Panc1 (cell line): ENCODE measurements around the gene PLEKHG5. TPM values are rescaled to one million over a fixed set of nuclear protein-coding genes. Genes with fewer than 3 reads are reported as not detected.

ENCODE experiments used
- ATAC-seq: fragments of 200-7000 bp; cut with Tn5 transposase; 2 replicates; pipeline ENCODE4 v1.9.1; 2020; ENCODE audit warnings: mild to moderate bottlenecking, moderate library complexity
- Bru-seq: library from RNA; stranded (reverse); fragments of 400-500 nt; gene quantifications from one replicate; lab custom pipeline; 2021; lab: Mats Ljungman, UMichigan
- BruChase-seq, 2 experiments: library from RNA; stranded (reverse); fragments of 400-500 nt; gene quantifications; one replicate each; lab custom pipeline; 2021; lab: Mats Ljungman, UMichigan
- BruUV-seq: library from RNA; stranded (reverse); fragments of 400-500 nt; replicated peaks from 2 replicates; lab custom pipeline; 2021; lab: Mats Ljungman, UMichigan
- CTCF ChIA-PET: fragments of 300-600 bp; sonication (Branson Sonifier 250); formaldehyde crosslinking; loops from one replicate; lab custom pipeline; 2022; ENCODE audit warnings: antibody characterized with exemption; lab: Charles Lee
- POLR2A ChIA-PET: fragments of 300-600 bp; sonication (Branson Sonifier 250); formaldehyde crosslinking; loops from one replicate; lab custom pipeline; 2022; ENCODE audit warnings: antibody characterized with exemption; lab: Charles Lee
- DNase-seq: peaks from one replicate; pipeline ENCODE4 v3.0.0-alpha.2; 2010; ENCODE audit warnings: low read depth, low spot score
- H3K27ac ChIP-seq: 2 replicates; pipeline ENCODE4 v1.5.1; 2011; ENCODE audit warnings: mild to moderate bottlenecking, low read length, inconsistent platforms
- H3K27me3 ChIP-seq: fragments of 200-500 bp; sonication (Bioruptor generic); 2 replicates; pipeline ENCODE4 v1.6.0; 2014; ENCODE audit warnings: low read length, inconsistent platforms; ENCODE audit not compliant: control insufficient read depth, insufficient read depth
- H3K36me3 ChIP-seq: fragments of 200-500 bp; sonication (Bioruptor generic); 2 replicates; pipeline ENCODE4 v1.5.1; 2014; ENCODE audit warnings: inconsistent platforms, mild to moderate bottlenecking, low read length, moderate library complexity; ENCODE audit not compliant: control insufficient read depth, insufficient read depth
- H3K4me1 ChIP-seq: 2 replicates; pipeline ENCODE4 v1.5.1; 2011; ENCODE audit warnings: inconsistent platforms, mild to moderate bottlenecking, low read length, moderate library complexity; ENCODE audit not compliant: control insufficient read depth, insufficient read depth
- H3K4me3 ChIP-seq, 2 experiments: 2 replicates each; pipeline ENCODE4 v1.5.1; 2011 to 2012; ENCODE audit warnings: low read depth in 2 of 2, low read length in 2 of 2, mild to moderate bottlenecking in 2 of 2, inconsistent platforms in 1 of 2, moderate library complexity in 1 of 2
- H3K9me3 ChIP-seq: fragments of 200-500 bp; sonication (Bioruptor generic); 2 replicates; pipeline ENCODE4 v1.5.1; 2014; ENCODE audit warnings: low read depth, mild to moderate bottlenecking, inconsistent platforms, low read length, moderate library complexity; ENCODE audit not compliant: control insufficient read depth, insufficient read depth
- CTCF ChIP-seq: fragments of 450-650 bp; IDR thresholded peaks from 2 replicates; pipeline ENCODE4 v1.5.1; 2017; ENCODE audit warnings: mild to moderate bottlenecking
- POLR2AphosphoS5 ChIP-seq: IDR thresholded peaks from 2 replicates; pipeline ENCODE4 v1.6.1; 2012; ENCODE audit warnings: mild to moderate bottlenecking, low read depth, low read length, moderate library complexity
- REST ChIP-seq, 2 experiments: IDR thresholded peaks; 2 replicates each; pipeline ENCODE4 v1.6.1; 2011 to 2012; ENCODE audit warnings: low read depth in 2 of 2, control low read depth in 1 of 2, low read length in 1 of 2, mild to moderate bottlenecking in 1 of 2, moderate library complexity in 1 of 2; ENCODE audit not compliant: insufficient read depth in 1 of 2
- SIN3A ChIP-seq: IDR thresholded peaks from 2 replicates; pipeline ENCODE4 v1.6.1; 2012; ENCODE audit warnings: low read depth, mild to moderate bottlenecking, low read length, moderate library complexity, borderline replicate concordance; ENCODE audit not compliant: insufficient read depth
- TCF7L2 ChIP-seq: IDR thresholded peaks from 2 replicates; pipeline ENCODE4 v1.6.1; 2011; ENCODE audit warnings: mild to moderate bottlenecking, low read depth, low read length, inconsistent platforms
- in situ Hi-C: cut with HindIII; loops from 2 replicates; pipeline ENCODE4 v1.10.0; 2016; ENCODE audit warnings: low sequenced_read_pairs, low pct_unique_long_range_greater_than_20kb
- intact Hi-C: fragments of 100-400 bp; cut with micrococcal nuclease; formaldehyde crosslinking; loops from one replicate; pipeline ENCODE4 v1.10.0; 2022; ENCODE audit not compliant: unreplicated experiment
- long read RNA-seq: library from polyadenylated mRNA; unstranded; transcript quantifications from one replicate; pipeline ENCODE4 v2.0.0, GENCODE V29; 2021; ENCODE audit not compliant: unreplicated experiment
- polyA plus RNA-seq: library from polyadenylated mRNA; unstranded; fragments of >200 nt; gene quantifications from one replicate; pipeline ENCODE4 v1.2.1, GENCODE V29; 2012; ENCODE audit warnings: missing spikeins; ENCODE audit not compliant: insufficient read length
- total RNA-seq: library from RNA; stranded (reverse); gene quantifications from one replicate; pipeline ENCODE4 v1.2.1, GENCODE V29; 2021; ENCODE audit not compliant: unreplicated experiment

The PLEKHG5 gene, protein sequence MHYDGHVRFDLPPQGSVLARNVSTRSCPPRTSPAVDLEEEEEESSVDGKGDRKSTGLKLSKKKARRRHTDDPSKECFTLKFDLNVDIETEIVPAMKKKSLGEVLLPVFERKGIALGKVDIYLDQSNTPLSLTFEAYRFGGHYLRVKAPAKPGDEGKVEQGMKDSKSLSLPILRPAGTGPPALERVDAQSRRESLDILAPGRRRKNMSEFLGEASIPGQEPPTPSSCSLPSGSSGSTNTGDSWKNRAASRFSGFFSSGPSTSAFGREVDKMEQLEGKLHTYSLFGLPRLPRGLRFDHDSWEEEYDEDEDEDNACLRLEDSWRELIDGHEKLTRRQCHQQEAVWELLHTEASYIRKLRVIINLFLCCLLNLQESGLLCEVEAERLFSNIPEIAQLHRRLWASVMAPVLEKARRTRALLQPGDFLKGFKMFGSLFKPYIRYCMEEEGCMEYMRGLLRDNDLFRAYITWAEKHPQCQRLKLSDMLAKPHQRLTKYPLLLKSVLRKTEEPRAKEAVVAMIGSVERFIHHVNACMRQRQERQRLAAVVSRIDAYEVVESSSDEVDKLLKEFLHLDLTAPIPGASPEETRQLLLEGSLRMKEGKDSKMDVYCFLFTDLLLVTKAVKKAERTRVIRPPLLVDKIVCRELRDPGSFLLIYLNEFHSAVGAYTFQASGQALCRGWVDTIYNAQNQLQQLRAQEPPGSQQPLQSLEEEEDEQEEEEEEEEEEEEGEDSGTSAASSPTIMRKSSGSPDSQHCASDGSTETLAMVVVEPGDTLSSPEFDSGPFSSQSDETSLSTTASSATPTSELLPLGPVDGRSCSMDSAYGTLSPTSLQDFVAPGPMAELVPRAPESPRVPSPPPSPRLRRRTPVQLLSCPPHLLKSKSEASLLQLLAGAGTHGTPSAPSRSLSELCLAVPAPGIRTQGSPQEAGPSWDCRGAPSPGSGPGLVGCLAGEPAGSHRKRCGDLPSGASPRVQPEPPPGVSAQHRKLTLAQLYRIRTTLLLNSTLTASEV
- total RNA-seq (6.8 TPM), Bru-seq, nascent RNA (percentile 36 among the genes with signal in this experiment), BruChase-seq, experiment 1, labeled RNA remaining after a 2-hour chase (percentile 41 among the genes with signal in this experiment), BruChase-seq, experiment 2, labeled RNA remaining after a 6-hour chase (percentile 47 among the genes with signal in this experiment)
- polyA plus RNA-seq = 10.7 TPM
- long read RNA-seq, full-length matches to known transcripts = 1 of 4 reads
- long read RNA-seq, partial matches to known transcripts = 2 of 4 reads
- long read RNA-seq, other reads (novel, unspliced or antisense) = 1 of 4 reads

DNA sequence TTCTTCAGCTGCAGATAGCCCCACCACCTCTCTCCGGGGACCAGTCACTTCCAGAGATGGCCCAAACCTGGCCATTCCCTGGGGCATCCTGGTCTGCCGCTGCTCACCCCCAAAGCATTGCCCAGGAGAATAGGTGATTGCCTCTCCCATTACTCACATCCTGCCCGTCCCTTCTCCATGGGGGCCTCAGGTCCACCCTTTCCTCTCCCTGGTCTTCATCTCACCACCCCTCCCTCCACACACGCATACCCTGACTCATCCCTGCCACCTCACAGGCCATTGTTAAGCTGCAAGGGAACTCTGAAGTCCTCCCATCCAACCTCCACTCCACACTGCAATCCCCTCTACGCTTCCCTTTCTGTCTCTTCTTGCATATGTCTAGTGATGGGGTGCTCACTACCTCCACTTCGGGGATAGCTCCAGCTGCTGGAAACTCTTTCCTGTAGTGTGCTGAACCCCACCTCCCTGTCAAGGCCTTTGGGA lies at the start of gene PLEKHG5:
Gene PLEKHG5, minus strand, starts transcription at position 188 of the 483 bp plus-strand sequence. CDS start 14,096 bp downstream, outside the sequence.
- Histone ChIP-seq H3K27ac (peak within 1 kb of the TSS; percentile 78), H3K4me3 (peak within 1 kb of the TSS; percentile 85 to 98), H3K9me3 (no peaks in the 10 kb centered on the region), H3K4me1 (peaks cover 30% of the 10 kb centered on the region), H3K36me3 (no peaks in the 10 kb centered on the region; the same call in 1 of the 2 replicates), H3K27me3 (no peaks in the 10 kb centered on the region)
- intact Hi-C loops (no loop called here), in situ Hi-C loops (no loop called here)
- TF ChIP-seq POLR2AphosphoS5 = no peak
- ChIA-PET CTCF (interaction anchor here (0.6 to 0.7 kb wide), 2 partner anchors 13 to 31 kb away, joined by 3 to 5 read pairs; no protein-coding TSS in a partner anchor), POLR2A (no interaction called here)
- BruUV-seq = no TSS peak
- peak; percentile 46 for ATAC-seq
- DNase-seq = no peak

- Histone ChIP-seq H3K27me3 (no peaks in the 10 kb centered on the region), H3K4me3 (no peak overlapping the region), H3K9me3 (no peaks in the 10 kb centered on the region), H3K4me1 (no peaks in the 10 kb centered on the region), H3K27ac (no peak overlapping the region), H3K36me3 (peaks cover 4% of the 10 kb centered on the region; the same call in 1 of the 2 replicates)
- ChIA-PET CTCF (no interaction called here), POLR2A (no interaction called here)
- DNase-seq = no peak
- ATAC-seq = no peak
- in situ Hi-C loops (no loop called here), intact Hi-C loops (no loop called here)
- TF ChIP-seq TCF7L2 (no peak), POLR2AphosphoS5 (no peak), SIN3A (no peak), REST (IDR thresholded peaks at IDR 0.05; ENCODE audit: insufficient read depth in 1 of 2, low read depth in 2 of 2, low read length in 1 of 2) (no peak), CTCF (no peak)
- no TSS peak for BruUV-seq
These were observed 47.5 kb upstream of the PLEKHG5 start for GRCh38 chr1:6538956-6539355.
